Bronchial epithelial cell (primary cell): ENCODE data around the gene MAGI2. TPM values are rescaled to one million over a fixed set of nuclear protein-coding genes. Genes with fewer than 3 reads are reported as not detected.

Experiments
- DNase-seq: peaks from one replicate; pipeline ENCODE4 v3.0.0-alpha.2; 2010; ENCODE audit warnings: low read depth
- FAIRE-seq: peaks from 2 replicates; lab custom pipeline; 2011; peaks lifted over from hg19 to GRCh38; lab: Jason Lieb, UNC
- H3K27me3 ChIP-seq: 2 replicates; pipeline ENCODE4 v1.5.1; 2011; ENCODE audit warnings: low read length; ENCODE audit not compliant: control insufficient read depth, insufficient read depth
- H3K36me3 ChIP-seq: 2 replicates; pipeline ENCODE4 v1.5.1; 2011; ENCODE audit warnings: low read length; ENCODE audit not compliant: control insufficient read depth, insufficient read depth
- H3K4me3 ChIP-seq: 2 replicates; pipeline ENCODE4 v1.5.1; 2011; ENCODE audit warnings: mild to moderate bottlenecking, low read depth, low read length, control low read depth
- total RNA-seq: library from RNA; depleted of rRNA; stranded (reverse); fragments of >200 nt; gene quantifications from 2 replicates; pipeline ENCODE4 v1.2.1, GENCODE V29; 2014
- TF ChIP-seq, protein P1 (sequence below): IDR thresholded peaks from 2 replicates; pipeline ENCODE4 v1.5.1; 2011; ENCODE audit warnings: mild to moderate bottlenecking, moderate library complexity, low read length, control low read depth, inconsistent platforms; ENCODE audit not compliant: insufficient read depth, severe bottlenecking

MAGI2 gene
- total RNA-seq, 1 donor from 2014 or later, result 2.6 TPM

DNA sequence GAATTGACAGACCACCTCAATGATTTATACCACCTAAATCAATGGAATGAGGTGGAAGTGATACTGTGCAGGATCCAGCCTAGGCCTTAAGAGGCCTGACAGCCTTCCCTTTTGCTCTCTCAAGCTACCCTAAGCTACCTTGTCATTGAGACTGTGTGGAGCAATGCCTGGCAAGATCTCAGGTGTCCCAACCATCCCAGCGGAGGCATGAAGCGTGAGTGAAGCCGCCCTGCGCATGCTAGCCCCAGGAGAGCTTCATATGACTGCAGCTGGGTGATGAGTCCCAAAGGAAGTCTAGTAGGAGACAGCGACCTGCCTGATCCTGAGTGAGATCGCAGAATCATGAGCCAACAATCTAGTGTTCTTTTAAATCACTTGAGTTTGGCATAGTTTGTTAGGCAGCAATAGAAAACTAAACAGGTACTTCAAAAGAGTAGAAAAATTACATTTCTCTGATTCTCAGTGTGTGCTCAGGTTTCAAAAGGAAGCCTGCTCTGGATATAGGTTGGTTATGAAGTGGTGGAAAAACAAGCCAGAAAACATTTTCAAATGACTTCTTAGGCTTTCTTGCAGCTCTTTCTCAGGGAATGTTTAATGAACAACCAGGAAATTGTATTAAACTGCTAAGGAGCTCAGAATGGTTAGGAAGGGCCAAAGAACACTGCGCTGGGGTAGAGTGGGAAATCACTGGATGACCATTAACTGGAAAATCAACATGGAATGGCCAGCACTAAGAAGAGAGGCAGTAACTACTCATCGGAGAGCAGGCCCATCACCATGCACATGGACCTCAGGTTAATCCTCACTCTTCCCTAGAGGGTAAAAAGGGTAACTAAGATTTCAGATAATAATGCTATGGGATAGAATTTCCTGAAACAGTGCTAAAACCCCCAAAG lies 1119.7 kb downstream of the MAGI2 start:
- no peaks in the 10 kb centered on the region for H3K27me3 ChIP-seq
- no peaks in the 10 kb centered on the region for H3K36me3 ChIP-seq
- no peak overlapping the region for H3K4me3 ChIP-seq
- FAIRE-seq (no peak), DNase-seq (no peak)
- TF ChIP-seq, protein P1, sequence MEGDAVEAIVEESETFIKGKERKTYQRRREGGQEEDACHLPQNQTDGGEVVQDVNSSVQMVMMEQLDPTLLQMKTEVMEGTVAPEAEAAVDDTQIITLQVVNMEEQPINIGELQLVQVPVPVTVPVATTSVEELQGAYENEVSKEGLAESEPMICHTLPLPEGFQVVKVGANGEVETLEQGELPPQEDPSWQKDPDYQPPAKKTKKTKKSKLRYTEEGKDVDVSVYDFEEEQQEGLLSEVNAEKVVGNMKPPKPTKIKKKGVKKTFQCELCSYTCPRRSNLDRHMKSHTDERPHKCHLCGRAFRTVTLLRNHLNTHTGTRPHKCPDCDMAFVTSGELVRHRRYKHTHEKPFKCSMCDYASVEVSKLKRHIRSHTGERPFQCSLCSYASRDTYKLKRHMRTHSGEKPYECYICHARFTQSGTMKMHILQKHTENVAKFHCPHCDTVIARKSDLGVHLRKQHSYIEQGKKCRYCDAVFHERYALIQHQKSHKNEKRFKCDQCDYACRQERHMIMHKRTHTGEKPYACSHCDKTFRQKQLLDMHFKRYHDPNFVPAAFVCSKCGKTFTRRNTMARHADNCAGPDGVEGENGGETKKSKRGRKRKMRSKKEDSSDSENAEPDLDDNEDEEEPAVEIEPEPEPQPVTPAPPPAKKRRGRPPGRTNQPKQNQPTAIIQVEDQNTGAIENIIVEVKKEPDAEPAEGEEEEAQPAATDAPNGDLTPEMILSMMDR, result no peak

DNA sequence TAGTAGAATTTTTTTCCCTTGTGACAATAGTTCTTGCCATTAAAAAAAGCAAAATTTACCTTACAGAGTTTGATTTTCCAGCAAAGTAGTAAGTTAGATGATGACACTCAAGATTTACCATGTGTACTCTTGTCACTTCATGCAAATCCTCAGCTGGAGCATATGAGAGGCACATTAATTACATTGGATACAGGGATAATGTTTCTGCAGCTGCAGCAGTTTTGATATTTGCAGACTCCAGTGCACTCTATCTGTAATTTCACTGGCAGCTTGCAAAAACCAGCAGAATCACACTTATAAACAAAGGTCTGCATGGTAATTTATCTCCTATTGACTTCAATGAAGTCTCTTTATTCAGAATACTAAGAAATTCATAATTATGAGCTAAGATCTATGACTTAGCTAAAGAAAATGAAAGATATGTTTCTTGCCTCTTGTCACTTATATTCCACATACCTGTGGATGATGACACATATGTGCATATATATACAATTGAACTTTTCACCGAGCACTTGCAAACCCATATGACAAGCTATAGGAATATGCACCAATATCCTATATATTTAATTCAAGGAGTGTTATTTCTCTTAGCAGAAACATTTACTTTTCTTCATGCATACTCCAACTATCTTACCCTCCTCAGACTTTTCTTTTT lies 1124.3 kb downstream of the MAGI2 start:
- FAIRE-seq (no peak), DNase-seq (no peak)
- TF ChIP-seq, protein P1, result no peak
- Histone ChIP-seq H3K27me3 (no peaks in the 10 kb centered on the region), H3K4me3 (no peak overlapping the region), H3K36me3 (no peaks in the 10 kb centered on the region)

DNA sequence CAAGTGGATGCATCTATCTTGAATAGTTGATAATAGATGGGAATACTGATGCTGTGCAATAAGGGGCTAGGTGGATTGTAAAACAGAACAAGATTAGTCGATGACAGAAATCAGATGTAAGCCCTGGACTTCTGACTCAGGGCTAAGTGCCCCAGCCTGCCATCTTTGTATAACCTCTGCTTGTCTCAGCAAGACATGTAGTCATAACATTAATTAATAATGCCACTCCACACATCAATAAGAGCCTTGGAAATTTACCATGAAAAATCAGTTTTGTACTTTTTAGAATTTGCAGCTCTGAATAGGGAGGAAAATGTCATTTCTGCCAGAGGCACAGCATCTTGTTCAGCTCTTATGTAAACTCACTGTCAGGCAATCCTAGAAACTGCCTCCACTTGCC lies 1125.7 kb downstream of the MAGI2 start:
- no peak for FAIRE-seq
- Histone ChIP-seq H3K27me3 (no peaks in the 10 kb centered on the region), H3K36me3 (no peaks in the 10 kb centered on the region), H3K4me3 (no peak overlapping the region)
- TF ChIP-seq, protein P1, result no peak
- no peak for DNase-seq

DNA sequence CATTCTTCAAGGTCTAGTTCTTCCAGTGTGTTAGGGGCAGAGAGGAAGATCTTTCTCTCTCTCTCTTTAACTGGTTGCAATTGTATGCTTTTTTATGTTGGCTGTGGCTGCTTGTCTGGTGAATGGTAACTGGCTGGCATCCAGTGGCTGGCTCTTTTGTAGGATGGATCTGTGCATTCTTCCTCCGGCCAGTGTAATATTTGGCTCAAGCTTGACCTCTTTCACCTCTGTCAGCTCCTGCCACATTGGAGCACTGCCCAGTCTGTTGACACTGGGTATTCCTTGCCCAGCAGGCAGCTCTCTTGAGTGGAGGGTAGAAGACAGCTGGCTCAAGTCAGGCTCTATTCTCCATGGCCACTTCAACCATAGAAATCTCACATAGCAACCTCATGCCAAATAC lies 1126.6 kb downstream of the MAGI2 start:
- DNase-seq (no peak), FAIRE-seq (peak; percentile 52)
- no peaks in the 10 kb centered on the region for H3K27me3 ChIP-seq
- TF ChIP-seq, protein P1, result no peak
- H3K4me3 ChIP-seq, result no peak overlapping the region
- no peaks in the 10 kb centered on the region for H3K36me3 ChIP-seq

DNA sequence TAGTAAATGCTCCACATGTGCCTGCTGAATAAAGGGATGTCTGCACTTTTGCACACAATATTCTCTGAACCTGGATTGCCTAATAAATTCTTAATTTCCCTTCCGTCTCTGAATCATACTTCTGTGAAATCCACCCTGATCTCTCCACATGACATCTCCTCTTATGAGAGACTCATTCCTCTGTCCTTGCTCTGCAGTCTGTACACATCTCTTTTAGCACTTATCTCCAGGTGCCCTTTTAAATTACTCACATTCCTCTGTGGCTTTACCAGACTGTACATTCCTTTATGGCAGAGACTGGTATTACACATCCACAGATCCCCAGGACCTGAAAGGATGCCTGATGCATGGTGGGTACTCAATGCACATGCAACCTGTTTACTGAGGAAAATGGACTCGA lies 1127.3 kb downstream of the MAGI2 start:
- FAIRE-seq, result no peak
- Histone ChIP-seq H3K27me3 (no peaks in the 10 kb centered on the region), H3K4me3 (no peak overlapping the region), H3K36me3 (no peaks in the 10 kb centered on the region)
- DNase-seq, result peak; percentile 43
- TF ChIP-seq, protein P1, result no peak
